Epithelial cell of proximal tubule (primary cell): ENCODE results near the gene GHITM. TPM values are rescaled to one million over a fixed set of nuclear protein-coding genes. Genes with fewer than 3 reads are reported as not detected.

Experiments used
- total RNA-seq: library from RNA; depleted of rRNA; stranded (reverse); fragments of >200 nt; gene quantifications from 2 replicates; pipeline ENCODE4 v1.2.3, GENCODE V29; 2015

Gene GHITM
- total RNA-seq, 1 donor from 2014 or later = 174 TPM

Other genes with a start within 250 kb of the GHITM start
- 1.0 TPM in 1 of 2 replicates, not detected in the other for gene GPR15LG, start 34.3 kb downstream of the GHITM start, total RNA-seq
- 1.1 and 2.5 TPM in 2 replicates for gene CDHR1, start 55.0 kb downstream of the GHITM start, total RNA-seq
- not detected in 2 replicates for gene LRIT2, start 86.0 kb downstream of the GHITM start, total RNA-seq
- not detected in 2 replicates for gene LRIT1, start 102.0 kb downstream of the GHITM start, total RNA-seq
- gene RGR, start 105.5 kb downstream of the GHITM start, total RNA-seq = not detected in 2 replicates
- gene CCSER2, start 189.1 kb downstream of the GHITM start, total RNA-seq = 8.8 and 12.5 TPM in 2 replicates